Posterior vena cava (tissue), 2 donors: Measurements from ENCODE around the gene GAB1. TPM values are rescaled to one million over a fixed set of nuclear protein-coding genes. Genes with fewer than 3 reads are reported as not detected.

Experiments
- DNase-seq: peaks from one replicate; pipeline ENCODE4 v3.0.0-alpha.2; 2020; ENCODE audit warnings: low spot score
- intact Hi-C, 2 donors: fragments of 100-400 bp; cut with DNase I; formaldehyde crosslinking; loops; one replicate each; pipeline versions ENCODE4 v1.14.1 to v1.14.2; 2022 to 2023
- microRNA-seq, 2 donors: library from miRNA; unstranded; fragments of <30 nt; microRNA quantifications; one replicate each; pipeline ENCODE4 v1.2.0, GENCODE V29; 2020 to 2021; ENCODE audit warnings: borderline microRNAs expressed in 2 of 2
- total RNA-seq, 2 donors: library from RNA; stranded (reverse); fragmentation: NEBNext Ultra II Directional; extraction: Animal tissue kit (Norgen Biotek cat#: 25700); gene quantifications; one replicate each; pipeline ENCODE4 v1.2.1, GENCODE V29; 2021
- donor health status: DM: yes; HTN: yes; CAD: no.
- donor health status: DM: yes; HTN: yes; CAD: no.

GAB1 gene
- total RNA-seq, 2 donors from 2014 or later, result 36.0 to 36.6 TPM

DNA sequence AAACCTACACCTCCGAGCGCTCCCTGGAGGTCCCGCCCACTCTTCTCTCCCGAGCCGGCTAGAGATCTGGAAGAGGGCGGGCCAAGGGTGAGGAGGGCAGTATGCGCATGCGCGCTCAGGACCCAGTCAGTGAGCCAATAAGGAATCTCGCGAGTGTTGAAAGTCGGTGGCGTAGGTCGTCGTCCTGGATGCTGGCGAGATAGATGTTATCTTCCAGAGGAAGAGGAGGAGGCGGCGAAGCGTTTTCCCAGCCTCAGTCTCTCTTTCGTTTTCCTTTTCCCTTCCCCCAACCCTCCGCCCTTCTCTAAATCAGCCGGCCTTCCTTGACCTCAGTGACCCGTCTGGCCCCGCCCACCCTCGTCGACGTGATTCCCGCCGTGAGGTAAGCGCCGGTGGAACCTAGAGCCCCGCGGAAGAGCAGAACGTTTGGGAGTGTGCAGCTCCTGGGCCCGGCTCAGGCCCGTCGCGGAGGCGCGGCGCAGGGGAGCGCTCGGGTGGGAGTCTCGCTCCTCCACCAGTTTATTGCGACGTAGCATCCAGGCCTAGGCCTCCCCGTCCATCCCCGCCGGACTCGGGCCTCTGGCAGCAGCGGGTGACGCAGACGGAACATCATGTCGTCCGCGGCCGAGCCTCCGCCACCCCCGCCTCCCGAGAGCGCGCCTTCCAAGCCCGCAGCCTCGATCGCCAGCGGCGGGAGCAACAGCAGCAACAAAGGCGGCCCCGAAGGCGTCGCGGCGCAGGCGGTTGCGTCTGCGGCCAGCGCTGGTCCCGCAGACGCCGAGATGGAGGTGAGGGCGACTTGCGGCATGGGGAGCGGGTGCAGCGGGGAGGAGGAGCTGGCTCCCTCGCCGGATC lies 176.9 kb downstream of the GAB1 start, which contains the start of gene SMARCA5:
Gene SMARCA5 (plus strand): TSS at position 389 of the 855 bp plus-strand sequence. CDS start 223 bp downstream, at position 612.
- intact Hi-C loops, result no loop called here
- peak; percentile 99 for DNase-seq

DNA sequence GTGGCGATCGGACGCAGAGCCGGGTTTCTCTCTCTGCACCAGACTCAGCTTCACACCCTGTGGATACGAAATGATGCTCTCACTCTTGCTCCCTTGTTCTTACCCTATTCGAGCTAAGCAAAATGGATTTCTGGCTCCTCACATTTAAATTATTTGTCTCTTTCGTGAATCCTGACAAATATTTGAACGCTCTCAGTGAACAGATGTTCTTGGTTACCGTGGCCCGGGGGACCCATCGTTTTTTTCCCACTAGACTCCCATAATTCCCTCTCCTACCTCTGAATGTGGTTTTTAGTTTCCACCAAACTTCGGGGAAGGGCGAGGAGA lies 177.5 kb downstream of the GAB1 start:
- no peak for DNase-seq
- intact Hi-C loops, result no loop called here

DNA sequence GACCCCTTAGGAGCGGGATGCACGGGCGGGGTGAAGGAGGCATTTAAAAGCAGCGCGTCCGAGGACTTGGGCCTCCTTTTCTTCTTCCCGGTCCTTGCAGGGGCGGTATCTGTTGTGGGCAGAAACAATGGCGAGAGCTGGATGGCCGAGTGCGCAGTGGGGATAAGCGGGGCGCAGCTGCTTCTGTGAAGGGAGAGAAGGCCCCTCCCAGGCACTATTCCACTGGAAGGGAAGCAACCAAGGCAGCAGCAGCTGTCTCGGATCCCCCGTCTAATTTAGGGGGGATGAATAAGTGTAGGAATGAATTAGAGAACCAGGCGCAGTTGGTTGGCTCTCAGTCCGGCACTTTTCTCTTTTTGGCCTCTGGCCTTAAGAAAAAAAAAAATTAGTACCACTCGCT lies 177.8 kb downstream of the GAB1 start:
- intact Hi-C loops, result no loop called here
- DNase-seq, result peak; percentile 82

- DNase-seq, result no peak
- intact Hi-C loops, result no loop called here
These were observed 178.2 kb downstream of the GAB1 start for GRCh38 chr4:143514901-143515300.

- no peak for DNase-seq
- intact Hi-C loops, result no loop called here
These were observed 179.2 kb downstream of the GAB1 start for GRCh38 chr4:143515905-143516304.

- no peak for DNase-seq
- intact Hi-C loops, result no loop called here
These were observed 181.1 kb downstream of the GAB1 start for GRCh38 chr4:143517764-143518163.

Small RNA genes within 50 kb of the gene (microRNA-seq; reads per million reads assigned to microRNA genes)
- 0 reads per million in 2 donors for gene MIR3139

Other genes starting within 250 kb of the GAB1 start
- gene USP38, start 152.0 kb upstream of the GAB1 start, total RNA-seq, result 10 to 100 TPM; 15.4 to 18.3 TPM
- 10 to 100 TPM; 34.2 to 36.6 TPM for gene SMARCA5, start 176.8 kb downstream of the GAB1 start, total RNA-seq